NK-92 treated with Interleukin-12 subunit alpha and Interleukin-12 subunit beta, amount 100 ng/mL, for 24 hours (cell line): Measurements from ENCODE around the gene HCN4.

ENCODE experiments used
- DNase-seq: peaks from one replicate; lab custom pipeline; 2025; lab: John Stamatoyannopoulos, UW

Gene HCN4

GRCh38 chr15:73368301-73369136 lies at the start of gene HCN4:
HCN4 (minus strand) TSS chr15:73368958; CDS start chr15:73368270, 688 bp downstream.
- no peak for DNase-seq

GRCh38 chr15:73414876-73415275 lies 46.1 kb upstream of the HCN4 start:
- no peak for DNase-seq

GRCh38 chr15:73403171-73403570 lies 34.4 kb upstream of the HCN4 start:
- DNase-seq, result peak; percentile 26

GRCh38 chr15:73400222-73400621 lies 31.5 kb upstream of the HCN4 start:
- DNase-seq, result peak; percentile 36

- DNase-seq, result no peak
These were observed 30.1 kb upstream of the HCN4 start for GRCh38 chr15:73398861-73399260.

- no peak for DNase-seq
These were observed 28.7 kb upstream of the HCN4 start for GRCh38 chr15:73397461-73397860.

- no peak for DNase-seq
These were observed 26.9 kb upstream of the HCN4 start for GRCh38 chr15:73395671-73396070.

- DNase-seq, result no peak
These were observed 26.0 kb upstream of the HCN4 start for GRCh38 chr15:73394782-73395181.

- DNase-seq, result no peak
These were observed 24.6 kb upstream of the HCN4 start for GRCh38 chr15:73393336-73393735.

- DNase-seq, result no peak
These were observed 23.3 kb upstream of the HCN4 start for GRCh38 chr15:73392025-73392424.

GRCh38 chr15:73391128-73391872 lies 22.5 kb upstream of the HCN4 start:
- DNase-seq, result no peak

GRCh38 chr15:73389971-73390544 lies 21.3 kb upstream of the HCN4 start:
- DNase-seq, result no peak

- DNase-seq, result no peak
These were observed 20.8 kb upstream of the HCN4 start for GRCh38 chr15:73389539-73389938.

GRCh38 chr15:73388256-73388781 lies 19.6 kb upstream of the HCN4 start:
- no peak for DNase-seq

GRCh38 chr15:73387507-73388255 lies 18.9 kb upstream of the HCN4 start:
- DNase-seq, result no peak

- no peak for DNase-seq
These were observed 18.2 kb upstream of the HCN4 start for GRCh38 chr15:73386886-73387506.

GRCh38 chr15:73386238-73386637 lies 17.5 kb upstream of the HCN4 start:
- DNase-seq, result no peak

GRCh38 chr15:73385205-73385604 lies 16.4 kb upstream of the HCN4 start:
- DNase-seq, result no peak

- DNase-seq, result no peak
These were observed 14.8 kb upstream of the HCN4 start for GRCh38 chr15:73383310-73384189.

- no peak for DNase-seq
These were observed 13.4 kb upstream of the HCN4 start for GRCh38 chr15:73382115-73382514.
